NCI-H1417 (cell line): ENCODE data around the gene COA6.

Experiments used
- DNase-seq, 3 experiments: peaks; one replicate each; lab custom pipeline; 2025; lab: John Stamatoyannopoulos, UW

Gene COA6, protein sequence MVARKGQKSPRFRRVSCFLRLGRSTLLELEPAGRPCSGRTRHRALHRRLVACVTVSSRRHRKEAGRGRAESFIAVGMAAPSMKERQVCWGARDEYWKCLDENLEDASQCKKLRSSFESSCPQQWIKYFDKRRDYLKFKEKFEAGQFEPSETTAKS

DNA sequence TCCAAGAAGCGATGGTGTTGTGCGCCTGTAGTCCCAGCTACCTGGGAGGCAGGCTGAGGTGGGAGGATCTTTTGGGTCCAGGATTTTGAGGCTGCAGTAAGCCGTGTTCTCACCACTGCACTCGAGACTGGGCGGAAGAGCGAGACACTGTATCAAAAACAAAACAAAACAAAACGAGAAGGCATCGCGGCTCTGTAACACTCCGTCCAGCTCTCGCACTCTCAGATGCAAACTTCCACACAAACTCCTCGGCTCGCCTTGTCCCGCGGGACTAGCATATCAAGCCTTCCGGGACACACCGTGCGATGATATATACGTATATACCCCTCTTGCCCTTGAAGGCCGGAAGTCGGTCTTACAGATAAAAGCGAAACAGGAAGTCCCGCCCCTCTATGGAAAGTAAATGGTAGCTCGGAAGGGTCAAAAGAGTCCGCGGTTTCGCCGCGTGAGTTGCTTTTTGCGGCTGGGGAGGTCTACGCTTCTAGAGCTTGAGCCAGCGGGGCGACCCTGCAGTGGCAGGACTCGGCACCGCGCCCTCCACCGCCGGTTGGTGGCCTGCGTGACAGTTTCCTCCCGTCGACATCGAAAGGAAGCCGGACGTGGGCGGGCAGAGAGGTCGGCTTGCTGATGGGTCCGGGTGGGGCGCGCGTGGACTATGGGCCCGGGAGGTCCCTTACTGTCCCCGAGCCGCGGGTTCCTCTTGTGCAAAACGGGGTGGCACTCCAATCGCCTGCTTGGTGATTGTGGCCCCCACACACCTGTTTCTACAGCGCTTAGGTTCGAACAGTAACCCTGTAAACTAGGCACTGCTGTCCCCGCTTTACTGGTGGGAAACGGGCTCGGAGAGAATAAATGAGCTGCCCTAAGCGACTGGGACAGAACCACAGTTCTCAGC is at the start of gene COA6:
Gene COA6, plus strand, starts transcription at position 393 of the 895 bp plus-strand sequence. Its CDS starts 11 bp downstream, at position 404.
- peak; percentile 86 to 99 (median 95) for DNase-seq

DNA sequence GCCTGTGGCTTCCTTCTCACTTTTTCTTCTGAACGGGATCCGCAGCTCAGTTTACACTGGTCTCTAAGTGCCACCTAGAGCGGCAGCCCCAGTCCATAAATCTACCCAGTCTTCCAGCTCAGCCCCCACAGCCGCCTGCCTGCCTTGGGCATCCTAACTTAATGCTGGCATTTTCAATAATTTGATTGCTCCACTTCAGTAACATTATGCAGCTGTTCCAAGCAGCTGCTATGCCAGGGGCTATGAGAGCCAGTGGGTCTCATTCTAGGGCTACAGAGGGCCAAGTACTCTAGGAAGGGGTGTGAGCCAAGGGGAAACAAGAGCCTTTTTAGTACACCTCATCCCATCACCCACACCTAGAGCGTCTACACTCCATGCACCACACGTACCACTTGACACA is 48.4 kb upstream of the COA6 start:
- DNase-seq, result peak in 1 of 3 experiments; percentile 49

DNA sequence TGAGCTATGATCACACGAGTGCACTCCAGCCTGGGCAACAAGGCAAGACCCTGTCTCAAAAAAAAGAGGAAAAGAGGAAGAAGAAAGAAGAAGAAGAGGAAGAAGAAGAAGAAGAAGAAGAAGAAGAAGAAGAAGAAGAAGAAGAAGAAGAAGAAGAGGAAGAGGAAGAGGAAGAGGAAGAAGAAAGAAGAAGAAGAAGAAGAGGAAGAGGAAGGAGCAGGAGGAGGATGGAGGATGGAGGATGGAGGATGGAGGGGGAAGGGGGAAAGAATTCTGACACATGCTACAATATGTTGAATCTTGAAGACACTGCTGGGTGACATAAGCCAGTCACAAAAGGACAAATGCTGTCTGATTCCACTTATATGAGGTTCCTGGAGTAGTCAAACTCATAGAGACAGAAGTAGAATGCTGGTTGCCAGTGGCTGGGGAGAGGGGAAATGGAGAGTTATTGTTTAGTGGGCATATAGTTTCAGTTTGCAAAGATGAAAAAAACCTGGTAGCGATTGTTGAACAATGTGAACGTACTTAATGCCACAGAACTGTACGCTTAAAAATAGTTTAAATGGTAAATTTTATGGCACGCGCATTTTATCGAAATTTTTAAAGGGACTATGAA is 47.3 kb upstream of the COA6 start:
- no peak for DNase-seq

DNA sequence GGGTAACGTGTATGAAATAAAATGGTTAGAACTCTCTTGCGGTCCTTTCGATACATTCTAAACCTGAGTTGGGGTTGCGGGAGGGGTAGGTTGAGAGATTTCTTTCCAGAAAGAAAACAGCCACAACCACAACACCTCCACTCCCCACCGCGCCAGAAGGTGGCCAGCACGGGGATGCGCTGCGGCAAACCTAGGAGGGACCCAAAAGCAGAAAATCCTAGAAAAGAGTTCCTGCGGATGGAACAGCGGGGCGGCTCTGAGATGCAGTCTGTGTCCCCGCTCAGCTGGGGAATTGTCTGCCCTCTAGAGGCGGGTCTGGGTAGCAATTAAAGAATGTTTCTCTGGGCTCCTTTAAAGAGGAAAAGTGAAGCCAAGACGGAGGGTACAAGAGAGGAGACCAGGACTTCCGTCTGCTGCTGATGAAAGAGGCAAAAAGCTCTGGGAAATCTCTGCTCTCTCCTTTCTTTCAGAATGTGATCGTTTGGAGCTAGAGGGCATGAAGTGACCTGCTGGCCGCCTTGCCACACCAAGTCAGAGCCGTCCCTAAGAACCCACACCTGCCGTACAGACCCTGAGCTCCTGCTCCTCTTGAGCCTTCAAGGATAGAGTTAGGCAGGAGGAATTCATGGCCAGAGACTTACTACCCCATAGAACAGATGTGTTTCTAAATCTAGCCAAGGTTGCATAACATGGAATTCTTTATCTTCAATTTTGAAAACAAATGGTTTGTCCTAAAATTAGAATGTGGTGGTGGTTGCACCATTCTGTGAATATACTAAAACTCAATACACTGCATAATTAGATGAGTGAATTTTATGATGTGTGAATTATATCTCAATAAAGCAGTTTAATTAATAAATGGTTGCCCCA is 46.5 kb upstream of the COA6 start:
- DNase-seq, result peak; percentile 29 to 57 (median 44)

DNA sequence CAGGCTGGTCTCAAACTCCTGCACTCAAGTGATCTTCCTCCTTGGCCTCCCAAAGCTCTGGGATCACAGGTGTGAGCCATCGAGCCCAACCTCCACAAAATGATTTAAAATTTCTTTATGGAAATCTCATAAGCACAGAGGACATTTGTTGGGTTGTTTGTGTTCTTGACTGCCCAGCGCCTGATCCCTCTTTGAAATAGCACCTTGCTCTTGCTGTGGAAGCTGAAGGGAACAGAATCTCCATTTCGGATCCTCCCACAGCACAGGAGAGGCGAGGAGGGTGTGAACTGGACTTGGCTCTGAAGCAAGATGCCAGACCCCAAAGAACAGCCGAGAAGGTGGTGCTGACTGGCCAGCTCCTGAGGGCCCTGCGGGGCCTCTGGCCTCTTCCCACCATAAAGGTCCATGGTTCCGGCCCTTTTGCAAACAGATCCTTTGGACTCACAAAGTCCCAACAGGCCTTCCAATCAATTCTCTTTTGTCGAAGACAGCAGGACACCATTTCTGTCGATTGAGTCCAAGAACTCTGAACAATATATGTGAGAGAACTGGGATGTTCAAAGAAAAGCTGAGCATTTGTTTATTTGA is 45.6 kb upstream of the COA6 start:
- DNase-seq, result no peak

DNA sequence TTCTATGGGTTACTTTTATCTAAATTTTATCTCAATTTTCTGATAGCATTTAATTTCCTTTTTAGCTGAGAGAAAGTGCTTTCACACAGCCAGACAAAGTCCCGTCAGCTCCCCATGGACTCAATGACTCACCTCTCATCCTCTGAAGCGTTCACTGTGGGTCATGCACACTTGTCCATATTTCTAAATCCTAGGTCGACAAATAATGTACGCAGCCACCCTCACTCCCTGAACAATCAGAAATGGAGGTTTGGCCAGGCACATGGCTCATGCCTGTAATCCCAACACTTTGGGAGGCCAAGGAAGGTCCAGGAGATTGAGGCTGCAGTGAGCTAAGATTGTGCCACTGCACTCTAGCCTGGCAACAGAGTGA is 42.4 kb upstream of the COA6 start:
- no peak for DNase-seq

DNA sequence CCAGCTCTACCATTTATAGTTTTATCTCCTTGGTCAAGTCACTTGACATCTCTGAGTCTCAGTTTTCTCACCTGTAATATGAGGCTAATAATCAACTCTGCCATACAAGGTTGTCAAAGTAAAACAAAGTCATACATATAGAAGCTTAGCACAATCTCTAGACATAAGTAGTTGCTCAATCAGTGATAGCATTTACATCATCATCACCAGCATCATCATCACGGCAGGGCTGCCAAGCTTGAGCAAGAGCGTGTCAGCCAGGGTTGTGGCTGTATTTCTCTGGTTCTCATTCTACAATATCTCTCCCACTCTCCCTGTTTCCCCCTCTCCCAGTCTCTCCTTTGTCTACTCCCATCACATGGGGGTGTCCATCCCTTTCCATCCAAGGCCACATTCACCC is 41.7 kb upstream of the COA6 start:
- DNase-seq, result no peak

DNA sequence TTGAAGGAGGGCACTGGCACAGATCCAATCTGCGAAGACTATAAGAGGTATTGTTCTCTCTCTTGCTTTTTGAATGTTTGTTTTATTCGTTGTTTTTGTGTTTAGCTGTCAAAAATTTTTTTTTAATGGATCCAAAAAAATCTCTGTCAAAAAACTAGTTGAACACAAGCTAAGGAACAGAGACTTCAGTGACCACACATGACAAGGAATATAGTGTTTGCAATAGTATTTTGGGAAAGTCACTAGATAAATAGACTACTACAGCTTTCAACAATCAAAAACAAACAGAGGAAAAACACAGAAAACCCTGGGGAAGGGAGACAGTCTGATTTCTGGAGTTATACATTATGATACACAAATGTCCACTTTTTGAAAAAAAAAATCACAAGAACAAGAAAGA is 36.9 kb upstream of the COA6 start:
- no peak for DNase-seq

DNA sequence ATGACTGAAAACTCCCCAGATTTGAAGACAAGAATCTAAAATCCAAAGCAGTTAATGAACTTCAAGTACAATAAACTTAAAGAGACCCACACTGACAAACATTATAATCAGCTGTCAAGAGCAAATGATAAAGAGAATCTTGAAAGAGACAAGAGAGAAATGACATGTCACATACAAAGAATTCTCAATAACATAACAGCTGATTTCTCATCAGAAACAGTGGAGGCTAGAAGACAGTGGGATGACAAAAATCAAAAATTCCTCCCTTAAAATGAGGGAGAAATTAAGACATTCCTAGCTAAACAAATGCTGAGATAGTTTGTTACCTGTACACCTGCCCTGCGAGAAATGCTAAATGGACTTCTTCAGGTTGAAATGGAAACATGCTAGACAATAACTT is 36.0 kb upstream of the COA6 start:
- DNase-seq, result no peak

DNA sequence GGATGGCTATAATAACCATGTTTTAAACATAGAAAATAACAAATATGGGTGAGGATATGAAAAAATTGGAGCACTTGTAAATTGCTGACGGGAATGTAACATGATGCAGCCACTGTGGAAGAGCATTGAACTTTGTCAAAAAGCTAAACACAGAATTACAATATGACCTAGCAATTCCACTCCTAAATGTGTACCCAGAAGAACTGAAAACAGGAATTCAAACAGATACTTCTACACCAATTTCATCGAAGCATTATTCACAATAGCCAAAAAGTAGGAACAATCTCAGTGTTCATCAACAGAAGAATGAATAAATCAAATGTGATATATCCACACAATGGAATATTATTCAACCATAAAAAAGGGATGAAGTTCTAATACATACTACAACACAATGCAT is 32.7 kb upstream of the COA6 start:
- no peak for DNase-seq

DNA sequence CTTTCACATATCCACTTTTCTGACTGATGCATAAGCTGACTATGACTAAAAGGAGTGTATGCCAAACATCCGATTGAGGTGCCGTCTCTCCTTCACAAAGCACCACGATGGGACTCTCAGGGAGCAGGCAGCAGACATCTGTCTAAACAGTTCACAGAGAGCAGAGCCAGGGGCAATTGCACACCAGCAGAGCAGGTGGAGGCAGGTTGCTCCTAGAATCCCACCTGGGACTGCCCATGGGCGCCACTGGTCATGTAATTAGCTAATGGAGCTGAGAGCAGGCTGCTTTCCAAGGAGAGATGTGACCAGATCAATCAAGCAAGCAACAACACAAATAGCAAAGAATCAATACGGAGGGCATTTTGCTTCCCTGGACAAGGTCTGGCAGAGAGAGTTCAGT is 30.5 kb upstream of the COA6 start:
- DNase-seq, result peak in 2 of 3 experiments; percentile 46 to 83

DNA sequence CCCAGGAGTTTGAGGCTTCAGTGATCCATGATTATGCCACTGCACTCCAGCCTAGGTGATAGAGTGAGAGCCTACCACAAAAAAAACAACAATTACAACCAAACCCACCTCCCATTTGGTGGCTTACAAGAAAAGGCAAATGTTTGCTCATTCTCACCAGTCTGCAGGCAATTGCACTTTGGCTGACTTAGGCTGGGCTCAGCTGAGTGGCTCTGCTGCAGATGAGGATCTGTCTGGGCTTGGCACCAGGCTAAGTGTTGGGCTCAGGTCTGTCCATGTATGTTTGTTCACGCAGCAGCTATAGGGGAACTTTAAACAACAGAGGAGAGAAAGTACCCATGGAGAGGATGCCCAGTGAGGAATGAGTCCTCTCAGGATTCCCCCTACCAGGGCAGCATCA is 28.0 kb upstream of the COA6 start:
- no peak for DNase-seq

DNA sequence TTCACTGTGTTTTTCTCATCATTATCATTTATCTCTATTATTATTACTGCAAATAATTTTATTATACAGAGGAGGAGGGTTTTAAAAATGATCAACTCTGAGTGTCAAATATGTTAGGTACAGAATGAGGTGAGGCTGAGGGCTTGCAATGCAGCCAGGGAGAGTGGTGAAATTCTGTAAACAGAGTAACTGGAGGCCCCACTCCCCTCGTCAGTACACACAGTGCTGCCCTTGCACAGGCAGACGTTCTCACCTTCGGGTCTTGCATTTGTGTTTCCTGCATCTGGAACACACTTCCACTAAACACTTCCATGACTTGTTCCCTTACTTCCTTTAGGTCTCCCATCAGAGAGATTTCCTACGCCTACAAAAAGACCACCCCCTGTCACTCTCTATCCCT is 24.3 kb upstream of the COA6 start:
- no peak for DNase-seq

DNA sequence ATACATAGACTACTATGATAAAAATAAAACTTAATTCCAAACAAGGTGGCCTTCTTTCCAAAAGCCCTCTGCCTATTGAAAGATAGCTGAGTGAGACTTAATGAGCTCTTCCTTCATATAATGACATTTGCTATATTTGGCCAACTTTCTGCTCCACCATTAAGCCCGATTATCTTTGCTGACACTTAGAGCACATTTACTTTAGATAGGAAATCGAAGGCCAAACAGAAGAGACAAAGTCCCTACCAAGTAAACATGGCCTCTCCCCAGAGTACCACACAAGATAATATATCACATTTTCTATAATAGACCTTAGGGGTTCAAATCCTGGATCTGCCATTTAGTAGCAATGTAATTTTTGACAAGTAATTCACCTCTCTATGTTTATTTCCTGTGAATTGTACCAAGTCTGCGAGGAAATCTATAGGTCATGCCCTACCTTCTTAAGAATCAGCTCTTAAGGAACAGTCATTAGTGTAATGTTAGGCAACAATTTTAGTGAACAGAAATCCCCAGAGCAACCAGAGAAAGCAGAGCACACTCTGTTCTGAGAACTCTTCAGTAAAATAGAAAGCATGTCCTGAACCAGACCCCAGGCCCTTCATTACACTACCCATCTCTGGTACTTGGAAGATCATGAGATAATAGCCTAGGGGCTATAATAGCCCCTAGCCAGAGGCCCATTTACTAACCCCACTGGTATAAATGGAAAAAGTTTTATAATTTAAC is 17.3 kb upstream of the COA6 start:
- no peak for DNase-seq

DNA sequence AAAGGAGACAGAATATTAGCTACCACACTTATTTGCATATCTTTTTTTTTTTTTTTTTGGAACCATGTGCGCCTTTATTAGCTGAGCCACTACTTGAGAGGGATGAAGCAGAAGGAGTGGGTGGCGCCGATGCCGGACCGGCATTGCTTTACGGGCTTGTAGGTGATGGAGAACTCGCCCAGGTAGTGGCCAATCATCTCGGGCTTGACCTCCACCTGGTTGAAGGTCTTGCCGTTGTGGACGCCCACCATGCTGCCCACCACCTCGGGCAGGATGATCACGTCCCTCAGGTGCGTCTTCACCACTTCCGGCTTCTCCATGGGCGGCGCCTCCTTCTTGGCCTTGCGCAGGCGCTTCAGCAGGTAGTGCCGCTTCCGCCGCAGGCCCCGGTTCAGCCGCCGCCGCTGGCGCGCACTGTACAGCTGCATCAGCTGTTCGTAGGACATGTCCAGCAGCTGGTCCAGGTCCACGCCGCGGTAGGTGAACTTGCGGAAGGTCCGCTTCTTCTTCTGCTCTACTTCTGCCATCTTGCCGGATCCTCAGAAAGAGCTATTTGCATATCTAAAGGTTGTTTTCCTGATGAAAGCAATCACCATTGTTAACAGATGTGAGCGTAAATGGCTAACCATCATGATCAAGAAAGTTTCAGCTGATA is 16.5 kb upstream of the COA6 start:
- DNase-seq, result peak; percentile 53 to 81 (median 64)

DNA sequence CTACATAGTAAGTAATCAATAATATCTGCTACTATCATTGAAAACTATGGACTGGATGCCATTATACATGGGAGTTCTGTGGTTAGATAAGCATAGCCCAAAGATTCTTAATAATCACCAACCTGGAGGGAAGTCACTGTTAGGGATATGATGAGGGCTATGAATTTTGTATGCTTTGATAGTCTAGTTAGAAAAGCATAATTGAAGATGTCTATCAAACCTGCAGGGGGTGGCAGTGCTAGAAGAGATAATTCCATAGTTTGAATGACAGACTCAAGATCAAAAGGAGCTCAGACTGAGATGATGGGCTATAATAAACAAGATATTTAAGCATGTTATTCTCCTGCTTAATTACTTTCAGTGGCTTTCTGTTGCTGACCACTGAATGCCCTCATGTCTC is 15.4 kb upstream of the COA6 start:
- DNase-seq, result peak in 1 of 3 experiments; percentile 9

DNA sequence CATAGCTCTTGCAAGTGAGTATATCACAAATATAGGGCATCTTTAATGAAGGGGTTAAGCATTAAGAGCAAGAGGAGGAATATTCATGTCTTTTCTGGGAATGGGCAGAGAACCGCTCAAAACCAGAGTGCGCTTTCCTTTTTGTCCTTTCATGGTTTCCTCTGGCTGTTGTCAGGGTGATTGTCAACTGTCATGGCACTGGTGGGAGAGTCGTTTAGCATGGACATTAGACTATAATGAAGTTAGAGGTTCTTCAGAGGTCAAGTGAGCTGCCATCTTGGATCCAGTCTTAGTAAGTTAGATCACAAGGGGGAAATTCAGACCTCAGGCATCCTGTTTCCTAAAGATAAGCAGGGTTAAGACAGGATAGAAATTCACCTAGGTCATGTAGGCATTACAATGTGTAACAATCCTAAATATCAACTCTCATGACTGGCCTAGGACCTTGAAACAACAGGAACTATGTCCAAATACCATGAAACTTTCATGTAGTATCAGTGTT is 12.1 kb upstream of the COA6 start:
- DNase-seq, result no peak

DNA sequence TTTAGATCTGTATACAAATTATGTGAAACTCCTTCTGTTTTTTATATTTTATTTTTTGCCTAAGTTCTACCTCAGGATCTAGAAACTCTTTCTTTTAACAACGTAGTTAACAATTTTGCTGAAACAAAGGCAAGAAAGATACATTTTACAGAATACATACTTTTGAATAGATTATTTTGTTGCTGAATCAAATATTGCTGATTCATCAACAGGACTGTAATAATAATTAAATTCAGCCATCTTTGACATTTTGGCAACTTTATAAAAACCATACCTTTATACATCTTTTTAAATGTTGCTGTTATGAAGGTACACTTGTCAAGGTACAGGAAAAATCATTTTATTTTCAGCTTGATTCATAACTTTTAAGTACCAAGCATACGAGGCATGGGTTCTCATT is 10.7 kb upstream of the COA6 start:
- DNase-seq, result no peak

DNA sequence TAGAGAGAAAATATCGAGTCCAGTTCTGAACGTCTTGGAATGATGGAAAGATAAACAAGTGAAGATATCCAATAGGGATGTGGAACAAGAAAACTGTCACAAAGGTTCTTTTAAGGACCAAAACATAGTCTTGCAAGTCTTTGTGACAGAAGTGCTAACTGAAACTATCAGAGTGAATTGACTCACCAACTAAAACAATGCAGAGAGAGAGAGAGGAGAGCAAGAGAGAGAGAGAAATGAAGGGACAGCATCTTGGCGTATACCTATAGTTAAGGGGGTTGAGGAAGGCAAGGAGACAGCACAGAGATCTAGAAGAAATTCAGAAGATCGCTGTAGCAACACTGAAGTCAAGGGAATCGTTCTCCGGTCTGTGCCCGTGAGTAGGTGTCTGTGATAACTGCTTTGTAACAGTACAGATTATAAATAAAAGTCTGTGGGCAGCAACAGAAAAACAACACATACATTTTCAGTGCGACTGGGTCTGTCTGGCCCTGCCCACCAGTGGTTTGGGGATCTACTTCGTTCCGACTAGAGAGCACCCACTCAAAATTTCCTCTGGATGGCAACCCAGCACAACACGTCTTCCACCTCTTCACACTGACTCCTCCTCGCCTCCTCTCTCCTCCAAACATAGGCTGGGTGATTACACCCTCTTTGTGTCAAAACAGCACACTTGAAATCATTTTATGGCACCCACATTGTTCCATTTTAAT is 4.8 kb upstream of the COA6 start:
- DNase-seq, result no peak

DNA sequence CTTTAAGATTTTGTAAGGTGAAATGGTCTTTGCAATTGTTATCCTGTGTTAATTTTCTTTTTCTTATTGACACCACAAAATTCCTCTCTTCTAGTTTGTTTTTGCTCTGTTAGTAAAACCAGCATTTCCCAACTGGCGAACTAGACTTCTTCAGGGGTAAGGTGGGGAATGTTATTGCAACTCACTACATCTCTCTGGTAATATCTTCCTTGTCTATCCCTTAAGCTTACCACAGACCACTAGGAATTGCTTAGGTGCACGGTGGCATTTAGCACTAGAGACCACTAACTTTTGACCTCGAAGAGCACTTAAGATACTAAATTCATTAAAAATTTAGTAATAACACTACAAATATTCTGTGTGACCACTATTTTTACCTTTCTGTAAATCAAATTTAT is 4.2 kb upstream of the COA6 start:
- DNase-seq, result no peak
